ENCODE data around the gene CXorf66. TPM values are rescaled to one million over a fixed set of nuclear protein-coding genes. Genes with fewer than 3 reads are reported as not detected.
"Not testable (repeated sequence)": the region's sequence is repeated elsewhere in the genome, so short reads cannot be mapped to it uniquely, and the experiment has no call there.

CXorf66 gene
- polyA plus RNA-seq, 4 donors: not detected

GRCh38 chrX:139930401-139930800 lies 34.9 kb downstream of the CXorf66 start:
- DNase-seq (ENCODE audit: low read depth in 4 of 4, low spot score in 3 of 4): no peak

- DNase-seq (ENCODE audit: low read depth in 4 of 4, low spot score in 3 of 4): no peak
Measured at GRCh38 chrX:139929876-139930275, 35.4 kb downstream of the CXorf66 start.

- DNase-seq (ENCODE audit: low read depth in 4 of 4, low spot score in 3 of 4): no peak
Measured at GRCh38 chrX:139924696-139925095, 40.6 kb downstream of the CXorf66 start.

GRCh38 chrX:139924069-139924695 lies 41.1 kb downstream of the CXorf66 start:
- no peak for DNase-seq (ENCODE audit: low read depth in 4 of 4, low spot score in 3 of 4)

GRCh38 chrX:139921142-139921541 lies 44.2 kb downstream of the CXorf66 start:
- not testable (repeated sequence) for DNase-seq (ENCODE audit: low read depth in 4 of 4, low spot score in 3 of 4)

GRCh38 chrX:139920316-139920715 lies 45.0 kb downstream of the CXorf66 start:
- no peak for DNase-seq (ENCODE audit: low read depth in 4 of 4, low spot score in 3 of 4)

GRCh38 chrX:139914421-139914820 lies 50.9 kb downstream of the CXorf66 start:
- DNase-seq (ENCODE audit: low read depth in 4 of 4, low spot score in 3 of 4): no peak

GRCh38 chrX:139909712-139910111 lies 55.6 kb downstream of the CXorf66 start:
- no peak for DNase-seq (ENCODE audit: low read depth in 4 of 4, low spot score in 3 of 4)

GRCh38 chrX:139907078-139907477 lies 58.2 kb downstream of the CXorf66 start:
- DNase-seq (ENCODE audit: low read depth in 4 of 4, low spot score in 3 of 4): no peak

- no peak for DNase-seq (ENCODE audit: low read depth in 4 of 4, low spot score in 3 of 4)
Measured at GRCh38 chrX:139905743-139906142, 59.6 kb downstream of the CXorf66 start.

Other genes starting within 250 kb of the CXorf66 start
- 10 to 100 TPM; 36.3 to 45.2 (median 42.2) TPM for gene ATP11C, start 32.5 kb downstream of the CXorf66 start, polyA plus RNA-seq (ENCODE audit: insufficient read length in 4 of 4)